Ascending aorta (tissue), 2 donors: Measurements from ENCODE around the gene ZNF565. TPM values are rescaled to one million over a fixed set of nuclear protein-coding genes. Genes with fewer than 3 reads are reported as not detected.
A peak's percentile ranks its signal among the peaks of the same experiment; 100 is the strongest.

ENCODE experiments used
- DNase-seq, 2 donors: peaks; one replicate each; pipeline ENCODE4 v3.0.0-alpha.2; 2019; ENCODE audit warnings: low spot score in 2 of 2
- H3K27ac ChIP-seq, 2 donors: fragments of 200-600 bp; sonication (generic); one replicate each; pipeline ENCODE4 v1.5.1; 2016 to 2017; ENCODE audit warnings: mild to moderate bottlenecking in 1 of 2
- H3K27me3 ChIP-seq: fragments of 200-600 bp; sonication (generic); one replicate; pipeline ENCODE4 v1.5.1; 2017
- H3K36me3 ChIP-seq, 2 donors: fragments of 200-600 bp; sonication (generic); one replicate each; pipeline ENCODE4 v1.5.1; 2016
- H3K4me1 ChIP-seq, 2 donors: fragments of 200-600 bp; sonication (generic); one replicate each; pipeline ENCODE4 v1.5.1; 2016 to 2017; ENCODE audit warnings: mild to moderate bottlenecking in 1 of 2
- H3K4me3 ChIP-seq, 2 donors: fragments of 200-600 bp; sonication (generic); one replicate each; pipeline ENCODE4 v1.5.1; 2016 to 2017; ENCODE audit warnings: mild to moderate bottlenecking in 1 of 2
- H3K9me3 ChIP-seq, 2 donors: fragments of 200-600 bp; sonication (generic); one replicate each; pipeline ENCODE4 v1.5.1; 2016
- CTCF ChIP-seq, 3 experiments: fragments of 200-600 bp in 2 of 3; fragments of 450-650 bp in 1 of 3; sonication (generic) in 2 of 3; IDR thresholded peaks; one replicate each; pipeline ENCODE4 v1.5.1; 2016 to 2019; ENCODE audit warnings: antibody characterized with exemption in 3 of 3, mild to moderate bottlenecking in 1 of 3, moderate library complexity in 1 of 3
- intact Hi-C: fragments of 100-400 bp; cut with DNase I; formaldehyde crosslinking; loops from one replicate; pipeline ENCODE4 v1.15.1; 2023
- total RNA-seq: library from RNA; depleted of rRNA; stranded (reverse); fragments of >200 nt; gene quantifications from one replicate; pipeline ENCODE4 v1.1.0, GENCODE V29; 2016

ZNF565 gene
- total RNA-seq, 1 donor from 2014 or later: 1.9 TPM

- intact Hi-C loops: no loop called here
- Histone ChIP-seq H3K4me3 (no peak overlapping the region), H3K4me1 (no peaks in the 10 kb centered on the region), H3K36me3 (no peaks in the 10 kb centered on the region), H3K27me3 (no peaks in the 10 kb centered on the region), H3K27ac (no peak overlapping the region), H3K9me3 (no peaks in the 10 kb centered on the region)
- TF ChIP-seq CTCF (IDR thresholded peaks at IDR 0.05): no peak
- no peak for DNase-seq
Observed at GRCh38 chr19:36172852-36173251, 41.6 kb downstream of the ZNF565 start.

- Histone ChIP-seq H3K36me3 (peaks cover 0 to 11% of the 10 kb centered on the region in 2 donors), H3K27me3 (no peaks in the 10 kb centered on the region), H3K27ac (peak overlapping the region; percentile 71 to 85), H3K4me1 (no peaks in the 10 kb centered on the region), H3K4me3 (peak overlapping the region in 1 of 2 donors; percentile 28), H3K9me3 (no peaks in the 10 kb centered on the region)
- TF ChIP-seq CTCF (IDR thresholded peaks at IDR 0.05): no peak
- intact Hi-C loops: no loop called here
- no peak for DNase-seq
Observed at GRCh38 chr19:36169084-36169760, 45.2 kb downstream of the ZNF565 start.

- Histone ChIP-seq H3K4me3 (no peak overlapping the region), H3K36me3 (peaks cover 6 to 11% of the 10 kb centered on the region in 2 donors), H3K27ac (no peak overlapping the region), H3K9me3 (no peaks in the 10 kb centered on the region), H3K4me1 (no peaks in the 10 kb centered on the region), H3K27me3 (no peaks in the 10 kb centered on the region)
- intact Hi-C loops: no loop called here
- no peak for TF ChIP-seq CTCF (IDR thresholded peaks at IDR 0.05)
- no peak for DNase-seq
Observed at GRCh38 chr19:36163813-36164212, 50.7 kb downstream of the ZNF565 start.

DNA sequence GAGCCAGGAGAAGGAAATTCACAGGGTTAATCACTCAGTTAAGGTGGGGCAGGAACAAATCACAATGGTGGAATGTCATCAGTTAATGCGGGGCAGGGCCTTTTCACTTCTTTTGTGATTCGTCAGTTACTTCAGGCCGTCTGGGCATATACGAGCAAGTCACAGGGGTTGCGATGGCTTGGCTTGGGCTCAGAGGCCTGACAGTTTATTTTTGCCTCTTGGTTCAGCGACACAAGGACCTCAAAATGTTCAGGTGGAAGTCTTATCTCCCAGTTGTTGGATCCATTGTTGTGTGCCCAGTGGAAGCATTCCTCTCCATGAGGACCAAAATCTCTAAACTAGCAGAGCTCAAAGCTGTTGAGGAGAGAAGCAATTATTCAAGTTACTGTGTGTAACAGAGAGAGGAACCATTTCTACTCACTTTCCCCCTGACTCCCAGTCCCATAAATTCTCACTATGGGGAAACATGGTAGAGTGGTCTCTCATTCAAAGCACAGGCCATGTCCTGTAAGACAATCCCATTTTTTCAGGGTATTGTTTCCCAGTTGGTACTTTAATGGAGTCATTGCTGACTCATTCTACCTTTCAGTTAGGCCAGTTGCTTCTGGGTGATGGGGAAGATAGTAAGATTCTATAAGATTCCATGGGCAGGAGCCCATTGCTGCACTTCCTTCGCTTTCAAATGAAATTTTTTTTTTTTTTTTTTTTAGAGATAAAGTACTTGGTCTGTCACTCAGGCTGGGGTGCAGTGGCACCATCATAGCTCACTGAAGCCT lies 53.5 kb downstream of the ZNF565 start:
- H3K27me3 ChIP-seq: no peaks in the 10 kb centered on the region
- no peak overlapping the region for H3K27ac ChIP-seq
- H3K9me3 ChIP-seq: no peaks in the 10 kb centered on the region
- intact Hi-C loops: no loop called here
- no peaks in the 10 kb centered on the region for H3K4me1 ChIP-seq
- no peak for TF ChIP-seq CTCF (IDR thresholded peaks at IDR 0.05)
- no peak overlapping the region for H3K4me3 ChIP-seq
- no peak for DNase-seq
- peaks cover 5 to 6% of the 10 kb centered on the region in 2 donors for H3K36me3 ChIP-seq

DNA sequence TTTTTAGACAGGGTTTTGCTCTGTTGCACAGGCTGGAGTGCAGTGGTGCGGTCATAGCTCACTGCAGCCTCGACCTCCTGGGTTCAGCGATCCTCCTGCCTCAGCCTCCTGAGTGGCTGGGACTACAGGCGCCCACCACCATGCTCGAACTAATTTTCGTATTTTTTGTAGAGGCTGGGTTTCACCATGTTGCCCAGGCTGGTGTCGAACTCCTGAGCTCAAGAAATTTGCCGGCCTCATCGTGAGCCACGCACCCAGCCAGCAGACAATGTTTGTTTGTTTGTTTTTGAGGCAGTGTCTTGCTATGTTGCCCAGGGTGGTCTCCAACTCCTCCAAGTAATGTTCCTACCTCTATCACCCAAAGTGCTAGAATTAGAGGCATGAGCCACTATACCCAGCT lies 61.3 kb downstream of the ZNF565 start:
- Histone ChIP-seq H3K9me3 (no peaks in the 10 kb centered on the region), H3K4me1 (peaks cover 4 to 17% of the 10 kb centered on the region in 2 donors), H3K27ac (peak overlapping the region; percentile 99 to 100), H3K36me3 (peaks cover 23 to 25% of the 10 kb centered on the region in 2 donors), H3K4me3 (peak overlapping the region; percentile 74 to 96), H3K27me3 (no peaks in the 10 kb centered on the region)
- intact Hi-C loops: loop anchor here (2.0 to 5.0 kb wide), 2 partner anchors 62 to 396 kb away; partner anchors contain the start of genes HSPB6, PROSER3, ZNF146 and ZNF565
- no peak for DNase-seq
- TF ChIP-seq CTCF (IDR thresholded peaks at IDR 0.05): no peak
